Measurements from ENCODE around the gene NUP210.
"Not testable (repeated sequence)": the region's sequence is repeated elsewhere in the genome, so short reads cannot be mapped to it uniquely, and the experiment has no call there.

The NUP210 gene

DNA sequence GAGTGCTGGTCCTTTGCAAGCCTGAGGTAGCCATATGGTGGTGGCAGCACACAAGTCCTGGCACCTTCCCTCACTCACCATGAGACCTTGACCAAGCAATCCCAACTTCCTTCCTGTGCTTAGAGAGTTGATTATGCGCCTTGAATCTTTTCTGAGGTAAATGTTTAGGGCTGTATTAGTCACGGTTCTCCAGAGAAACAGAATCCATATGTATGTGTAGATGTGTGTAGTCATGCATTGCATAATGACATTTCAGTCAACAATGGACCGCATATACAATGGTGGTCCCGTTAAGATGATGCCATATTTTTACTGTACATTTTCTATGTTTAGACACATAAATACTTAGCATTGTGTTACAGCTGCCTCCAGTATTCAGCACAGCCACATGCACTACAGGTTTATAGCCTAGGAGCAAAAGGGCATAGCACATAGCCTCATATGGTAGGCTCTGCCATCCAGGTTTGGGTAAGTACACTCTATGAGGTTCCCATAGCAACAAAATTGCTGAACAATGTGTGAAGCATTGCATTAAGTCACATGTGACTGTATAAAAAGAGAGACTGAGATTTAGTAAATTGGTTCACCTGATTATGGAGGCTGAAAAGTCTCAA lies 20.2 kb upstream of the NUP210 start:
- Mint-ChIP-seq H3K9me3 (no peaks in the 10 kb centered on the region), H3K36me3 (no peaks in the 10 kb centered on the region), H3K27me3 (no peaks in the 10 kb centered on the region), H3K4me3 (no peak overlapping the region), H3K4me1 (no peaks in the 10 kb centered on the region), H3K27ac (no peak overlapping the region)

DNA sequence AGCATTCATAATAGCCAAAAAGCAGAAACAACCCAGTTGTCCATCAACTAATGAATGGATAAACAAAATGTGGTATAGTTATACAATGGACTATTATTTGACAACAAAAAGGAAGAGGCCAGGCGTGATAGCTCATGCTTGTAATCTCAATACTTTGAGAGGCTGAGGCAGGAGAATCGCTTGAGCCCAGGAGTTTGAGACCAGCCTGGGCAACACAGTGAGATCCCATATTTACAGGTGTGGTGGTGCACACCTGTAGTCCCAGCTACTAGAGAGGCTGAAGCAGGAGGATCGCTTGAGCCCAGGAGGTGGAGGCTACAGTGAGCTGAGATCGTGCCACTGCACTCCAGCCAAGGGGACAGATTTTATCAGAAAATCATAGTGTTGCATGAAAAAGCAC lies 16.1 kb upstream of the NUP210 start:
- not testable (repeated sequence) for H3K4me3 Mint-ChIP-seq, H3K4me1 Mint-ChIP-seq, H3K27me3 Mint-ChIP-seq, H3K9me3 Mint-ChIP-seq, H3K36me3 Mint-ChIP-seq, H3K27ac Mint-ChIP-seq

DNA sequence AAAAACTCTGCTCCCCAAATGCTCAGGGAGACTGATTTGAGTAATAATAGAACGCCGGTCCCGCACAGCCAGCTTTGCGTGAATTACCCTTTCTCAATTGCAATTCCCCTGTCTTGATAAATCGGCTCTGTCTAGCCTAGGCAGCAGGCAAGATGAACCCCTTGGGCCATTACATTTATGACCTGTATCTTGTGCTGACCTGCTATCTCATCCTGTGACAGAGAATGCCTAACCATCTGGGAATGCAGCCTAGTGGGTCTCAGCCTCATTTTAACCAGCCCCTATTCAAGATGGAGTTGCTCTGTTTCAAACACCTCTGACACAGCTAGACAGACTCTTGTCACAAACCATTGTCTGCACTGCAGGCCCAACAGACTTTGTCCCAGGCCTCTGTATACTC lies 13.8 kb upstream of the NUP210 start:
- Mint-ChIP-seq H3K36me3 (no peaks in the 10 kb centered on the region), H3K9me3 (no peaks in the 10 kb centered on the region), H3K4me1 (peaks cover 6% of the 10 kb centered on the region), H3K27me3 (no peaks in the 10 kb centered on the region), H3K4me3 (no peak overlapping the region), H3K27ac (no peak overlapping the region)

DNA sequence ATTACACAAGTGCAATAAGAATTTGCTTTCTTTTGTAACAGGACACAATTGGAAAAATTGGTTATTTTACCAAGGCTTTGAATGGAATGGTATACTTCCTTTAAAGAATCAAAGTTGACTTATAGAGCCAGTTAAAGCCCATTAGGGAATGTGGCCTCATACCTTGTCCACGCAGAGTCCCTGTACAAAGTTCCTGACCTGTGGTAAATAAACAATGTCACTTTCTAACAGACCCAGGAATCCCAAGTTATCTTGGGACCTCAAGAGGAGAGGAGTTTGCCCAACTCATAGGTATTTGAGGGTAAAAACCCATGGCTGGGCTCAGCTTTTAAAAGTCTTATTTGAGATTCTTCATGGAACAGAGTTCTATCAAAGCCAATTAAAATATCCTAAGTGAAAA lies 12.0 kb upstream of the NUP210 start:
- H3K36me3 Mint-ChIP-seq = no peaks in the 10 kb centered on the region
- H3K9me3 Mint-ChIP-seq = no peaks in the 10 kb centered on the region
- no peak overlapping the region for H3K27ac Mint-ChIP-seq
- no peak overlapping the region for H3K4me3 Mint-ChIP-seq
- peaks cover 17% of the 10 kb centered on the region for H3K4me1 Mint-ChIP-seq
- H3K27me3 Mint-ChIP-seq = no peaks in the 10 kb centered on the region

DNA sequence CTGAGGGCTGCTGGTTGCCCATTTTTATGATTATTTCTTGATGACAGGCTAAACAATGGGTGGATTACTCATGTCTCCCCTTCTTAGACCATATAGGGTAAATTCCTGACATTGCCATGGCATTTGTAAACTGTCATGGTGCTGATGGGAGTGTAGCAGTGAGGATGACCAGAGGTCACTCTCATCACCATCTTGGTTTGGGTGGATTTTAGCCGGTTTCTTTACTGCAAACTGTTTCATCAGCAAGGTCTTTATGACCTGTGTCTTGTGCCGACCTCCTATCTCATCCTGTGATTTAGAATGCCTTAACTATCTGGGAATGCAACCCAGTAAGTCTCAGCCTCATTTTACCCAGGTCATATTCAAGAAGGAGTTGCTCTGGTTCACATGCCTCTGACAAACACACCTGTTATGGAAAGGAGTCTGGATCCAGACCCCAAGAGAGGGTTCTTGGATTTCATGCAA lies 10.3 kb upstream of the NUP210 start:
- H3K27me3 Mint-ChIP-seq, H3K4me3 Mint-ChIP-seq, H3K9me3 Mint-ChIP-seq, H3K36me3 Mint-ChIP-seq, H3K27ac Mint-ChIP-seq: not testable (repeated sequence)
- peaks cover 24% of the 10 kb centered on the region for H3K4me1 Mint-ChIP-seq

DNA sequence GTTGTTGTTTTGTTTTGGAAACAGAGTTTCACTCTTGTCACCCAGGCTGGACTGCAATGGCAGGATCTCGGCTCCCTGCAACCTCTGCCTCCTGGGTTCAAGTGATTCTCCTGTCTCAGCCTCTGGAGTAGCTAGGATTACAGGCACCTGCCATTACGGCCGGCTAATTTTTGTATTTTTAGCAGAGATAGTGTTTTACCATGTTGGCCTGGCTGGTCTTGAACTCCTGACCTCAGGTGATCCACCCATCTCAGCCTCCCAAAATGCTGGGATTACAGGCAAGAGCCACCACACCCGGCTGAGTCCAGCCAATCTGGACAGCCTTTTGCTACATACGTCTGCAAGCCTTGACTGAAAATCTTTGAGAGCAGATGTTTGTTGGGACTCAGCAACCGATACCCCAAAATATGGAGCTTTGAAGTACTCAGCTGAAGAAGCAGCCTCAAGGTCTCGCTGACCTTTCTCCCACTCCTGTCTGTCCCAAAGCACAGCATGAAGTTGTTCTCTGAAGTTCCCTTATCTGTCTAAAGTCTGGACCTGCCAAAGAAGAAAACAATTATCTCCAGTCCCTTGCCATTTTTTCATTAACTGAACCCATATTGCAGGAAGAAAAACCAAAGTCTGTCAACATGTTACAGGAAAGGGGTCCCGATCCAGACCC lies 9.6 kb upstream of the NUP210 start:
- H3K27me3 Mint-ChIP-seq = no peaks in the 10 kb centered on the region
- H3K36me3 Mint-ChIP-seq = no peaks in the 10 kb centered on the region
- peaks cover 31% of the 10 kb centered on the region for H3K4me1 Mint-ChIP-seq
- H3K9me3 Mint-ChIP-seq = no peaks in the 10 kb centered on the region
- H3K4me3 Mint-ChIP-seq = no peak overlapping the region
- peak overlapping the region; percentile 97 for H3K27ac Mint-ChIP-seq

DNA sequence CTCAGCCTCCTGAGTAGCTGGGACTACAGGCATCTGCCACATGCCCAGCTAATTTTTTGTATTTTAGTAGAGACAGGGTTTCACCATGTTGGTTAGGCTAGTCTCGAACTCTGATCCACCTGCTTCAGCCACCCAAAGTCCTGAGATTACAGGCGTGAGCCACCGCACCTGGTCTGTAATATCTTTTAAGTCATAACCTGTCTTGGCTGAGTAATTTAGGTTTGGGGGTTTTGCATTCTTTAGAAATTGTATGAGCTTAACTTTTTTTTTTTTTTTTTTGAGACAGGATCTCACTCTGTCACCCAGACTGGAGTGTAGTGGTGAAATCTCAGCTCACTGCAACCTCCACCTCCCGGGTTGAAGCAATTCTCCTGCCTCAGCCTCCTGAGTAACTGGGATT lies 8.6 kb upstream of the NUP210 start:
- not testable (repeated sequence) for H3K36me3 Mint-ChIP-seq, H3K27me3 Mint-ChIP-seq, H3K4me3 Mint-ChIP-seq, H3K9me3 Mint-ChIP-seq
- H3K27ac Mint-ChIP-seq = peak overlapping the region; percentile 97
- peaks cover 41% of the 10 kb centered on the region for H3K4me1 Mint-ChIP-seq

DNA sequence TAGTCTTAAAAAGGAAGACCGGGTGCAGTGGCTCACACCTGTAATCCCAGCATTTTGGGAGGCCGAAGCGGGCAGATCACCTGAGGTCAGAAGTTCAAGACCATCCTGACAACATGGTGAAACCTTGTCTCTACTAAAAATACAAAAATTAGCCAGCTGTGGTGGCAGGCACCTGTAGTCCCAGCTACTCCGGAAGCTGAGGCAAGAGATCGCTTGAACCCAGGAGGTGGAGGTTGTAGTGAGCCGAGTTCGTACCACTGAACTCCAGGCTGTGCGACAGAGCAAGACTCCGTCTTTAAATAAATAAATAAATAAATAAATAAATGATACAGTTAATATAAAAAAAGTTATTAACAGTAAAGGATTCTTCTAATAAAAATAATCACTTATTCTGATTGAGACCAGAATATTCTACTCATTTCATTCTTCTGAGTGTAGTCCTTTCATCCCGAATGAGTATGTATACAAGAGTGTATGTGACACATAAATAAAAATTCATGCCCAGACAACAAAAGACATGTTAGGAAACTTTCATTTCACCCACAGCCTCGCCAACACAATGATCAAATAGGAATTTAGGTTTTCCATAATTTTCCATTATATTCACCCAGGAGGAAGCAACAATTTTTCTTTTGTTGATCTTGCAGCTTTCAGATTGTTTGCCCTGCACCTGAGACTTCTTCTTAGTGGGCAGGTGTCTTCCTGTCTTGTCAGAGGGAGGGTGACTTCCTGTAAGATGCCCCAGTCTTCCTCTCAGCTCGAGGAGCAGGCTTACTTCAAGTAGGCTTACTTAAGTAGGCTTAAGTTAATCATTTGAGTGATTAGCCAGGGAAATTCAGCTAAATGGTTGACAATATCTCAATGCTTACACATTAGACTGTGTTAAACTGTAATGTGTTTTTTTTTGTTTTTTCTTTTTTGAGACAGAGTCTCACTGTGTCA lies 7.8 kb upstream of the NUP210 start:
- H3K4me3 Mint-ChIP-seq = peak overlapping the region; percentile 80
- H3K27ac Mint-ChIP-seq = peak overlapping the region; percentile 97
- no peaks in the 10 kb centered on the region for H3K36me3 Mint-ChIP-seq
- H3K4me1 Mint-ChIP-seq = peaks cover 47% of the 10 kb centered on the region
- H3K27me3 Mint-ChIP-seq = no peaks in the 10 kb centered on the region
- no peaks in the 10 kb centered on the region for H3K9me3 Mint-ChIP-seq

DNA sequence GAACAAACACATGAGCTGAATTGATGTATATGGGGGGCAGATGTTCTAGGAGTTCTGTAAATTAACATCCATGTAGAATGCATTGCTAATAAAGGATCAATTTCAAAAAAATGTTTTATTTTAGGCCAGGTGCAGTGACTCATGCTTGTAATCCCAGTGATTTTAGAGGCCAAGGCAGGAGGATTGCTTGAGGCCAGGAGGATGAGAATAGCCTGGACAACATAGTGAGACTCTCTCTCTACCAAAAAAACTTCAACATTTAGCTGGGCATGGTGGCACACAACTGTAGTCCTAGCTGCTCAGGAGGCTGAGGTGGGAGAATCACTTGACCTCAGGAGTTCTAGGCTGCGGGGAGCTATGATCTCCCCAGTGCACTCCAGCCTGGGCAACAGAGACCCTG lies 6.5 kb upstream of the NUP210 start:
- no peaks in the 10 kb centered on the region for H3K36me3 Mint-ChIP-seq
- H3K9me3 Mint-ChIP-seq = no peaks in the 10 kb centered on the region
- H3K27me3 Mint-ChIP-seq = no peaks in the 10 kb centered on the region
- H3K4me3 Mint-ChIP-seq = no peak overlapping the region
- no peak overlapping the region for H3K27ac Mint-ChIP-seq
- H3K4me1 Mint-ChIP-seq = peaks cover 57% of the 10 kb centered on the region

DNA sequence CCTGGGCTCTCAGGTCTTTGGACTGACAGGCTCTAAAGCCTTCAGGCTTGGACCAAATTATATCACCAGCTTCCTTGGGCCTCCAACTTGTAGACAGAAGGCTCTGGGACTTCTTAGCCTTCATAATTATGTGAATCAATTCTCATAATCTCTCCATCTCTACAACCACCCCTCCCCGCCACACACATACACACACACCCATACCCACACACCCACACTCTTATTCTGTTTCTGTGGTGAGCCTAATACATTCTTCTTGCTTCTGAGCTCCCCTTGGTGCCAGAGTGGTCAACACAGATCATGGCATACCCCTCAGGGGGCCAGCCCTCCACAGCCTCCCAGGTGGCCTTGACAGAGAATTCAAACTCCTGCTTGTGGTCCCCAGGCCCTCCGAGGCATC lies 5.6 kb upstream of the NUP210 start:
- no peak overlapping the region for H3K27ac Mint-ChIP-seq
- H3K4me3 Mint-ChIP-seq = no peak overlapping the region
- no peaks in the 10 kb centered on the region for H3K36me3 Mint-ChIP-seq
- peaks cover 66% of the 10 kb centered on the region for H3K4me1 Mint-ChIP-seq
- H3K27me3 Mint-ChIP-seq = no peaks in the 10 kb centered on the region
- H3K9me3 Mint-ChIP-seq = no peaks in the 10 kb centered on the region

DNA sequence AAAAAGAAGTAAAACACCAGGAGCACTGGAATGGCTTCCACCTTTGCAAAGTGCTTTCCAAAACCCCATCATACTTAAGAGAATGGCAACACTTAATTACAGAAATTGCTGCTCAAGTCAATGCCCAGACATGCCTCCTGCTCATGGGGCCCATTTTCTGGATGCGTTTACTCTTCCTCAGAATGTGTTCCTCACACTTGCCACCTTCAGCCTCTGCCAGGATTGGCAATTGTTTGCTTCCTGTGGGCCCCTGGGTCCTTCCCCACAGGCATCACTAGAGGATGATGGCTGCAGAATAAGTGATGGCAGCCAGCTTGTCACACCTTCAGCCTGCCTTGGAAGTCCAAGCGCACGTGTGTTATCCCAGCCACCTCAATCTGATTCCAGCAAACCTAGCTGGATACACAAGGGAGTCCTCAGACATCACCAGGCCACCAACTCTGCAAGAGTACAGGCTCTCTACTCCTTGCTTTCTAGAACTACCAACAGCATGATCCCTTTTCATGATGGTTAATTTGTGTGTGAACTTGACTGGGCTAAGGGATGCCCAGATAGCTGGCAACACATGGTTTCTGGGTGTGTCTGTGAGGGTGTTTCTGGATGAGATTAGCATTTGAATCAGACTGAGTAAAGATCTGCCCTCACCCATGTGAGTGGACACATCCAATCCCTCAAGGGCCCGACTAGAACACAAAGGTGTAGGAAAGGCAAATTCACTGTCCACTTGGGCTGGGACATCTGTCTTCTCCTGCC lies 4.9 kb upstream of the NUP210 start:
- H3K27me3 Mint-ChIP-seq = no peaks in the 10 kb centered on the region
- no peaks in the 10 kb centered on the region for H3K36me3 Mint-ChIP-seq
- H3K27ac Mint-ChIP-seq = no peak overlapping the region
- H3K9me3 Mint-ChIP-seq = no peaks in the 10 kb centered on the region
- H3K4me3 Mint-ChIP-seq = no peak overlapping the region
- peaks cover 66% of the 10 kb centered on the region for H3K4me1 Mint-ChIP-seq

DNA sequence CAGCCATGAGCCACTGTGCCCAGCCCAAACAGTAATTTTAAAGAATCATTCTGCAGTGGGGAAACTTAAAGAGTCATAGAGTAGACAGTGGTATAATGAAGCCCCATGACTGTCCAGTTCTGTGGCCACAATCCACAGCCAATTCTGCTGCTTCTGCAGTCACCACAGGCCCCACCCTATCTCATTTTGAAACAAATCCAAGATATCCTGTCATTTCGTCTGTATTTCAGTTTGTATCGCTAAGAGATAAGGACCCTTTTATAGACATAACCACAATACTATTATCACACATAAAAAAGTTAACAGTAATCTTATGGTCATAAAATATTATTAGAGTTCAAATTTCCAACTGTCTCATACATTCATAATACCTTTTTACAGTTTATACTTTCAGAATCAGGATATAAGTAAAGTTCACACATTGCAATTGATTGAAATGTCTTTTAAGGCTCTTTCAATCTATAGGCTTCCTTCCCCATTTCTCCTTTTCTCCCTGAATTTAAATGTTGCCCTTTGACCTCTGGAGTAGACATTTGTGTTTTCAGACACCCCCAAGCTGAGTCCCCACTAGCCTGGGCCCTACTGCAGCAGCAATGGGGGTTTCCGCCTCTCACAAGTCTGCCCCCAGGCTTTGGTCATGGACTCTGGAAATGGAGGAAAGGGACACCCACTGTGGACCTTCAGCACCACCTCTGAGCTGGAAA lies 4.2 kb upstream of the NUP210 start:
- Mint-ChIP-seq H3K27me3 (no peaks in the 10 kb centered on the region), H3K4me3 (no peak overlapping the region), H3K9me3 (no peaks in the 10 kb centered on the region), H3K36me3 (no peaks in the 10 kb centered on the region), H3K27ac (peak overlapping the region; percentile 65), H3K4me1 (peaks cover 65% of the 10 kb centered on the region)

DNA sequence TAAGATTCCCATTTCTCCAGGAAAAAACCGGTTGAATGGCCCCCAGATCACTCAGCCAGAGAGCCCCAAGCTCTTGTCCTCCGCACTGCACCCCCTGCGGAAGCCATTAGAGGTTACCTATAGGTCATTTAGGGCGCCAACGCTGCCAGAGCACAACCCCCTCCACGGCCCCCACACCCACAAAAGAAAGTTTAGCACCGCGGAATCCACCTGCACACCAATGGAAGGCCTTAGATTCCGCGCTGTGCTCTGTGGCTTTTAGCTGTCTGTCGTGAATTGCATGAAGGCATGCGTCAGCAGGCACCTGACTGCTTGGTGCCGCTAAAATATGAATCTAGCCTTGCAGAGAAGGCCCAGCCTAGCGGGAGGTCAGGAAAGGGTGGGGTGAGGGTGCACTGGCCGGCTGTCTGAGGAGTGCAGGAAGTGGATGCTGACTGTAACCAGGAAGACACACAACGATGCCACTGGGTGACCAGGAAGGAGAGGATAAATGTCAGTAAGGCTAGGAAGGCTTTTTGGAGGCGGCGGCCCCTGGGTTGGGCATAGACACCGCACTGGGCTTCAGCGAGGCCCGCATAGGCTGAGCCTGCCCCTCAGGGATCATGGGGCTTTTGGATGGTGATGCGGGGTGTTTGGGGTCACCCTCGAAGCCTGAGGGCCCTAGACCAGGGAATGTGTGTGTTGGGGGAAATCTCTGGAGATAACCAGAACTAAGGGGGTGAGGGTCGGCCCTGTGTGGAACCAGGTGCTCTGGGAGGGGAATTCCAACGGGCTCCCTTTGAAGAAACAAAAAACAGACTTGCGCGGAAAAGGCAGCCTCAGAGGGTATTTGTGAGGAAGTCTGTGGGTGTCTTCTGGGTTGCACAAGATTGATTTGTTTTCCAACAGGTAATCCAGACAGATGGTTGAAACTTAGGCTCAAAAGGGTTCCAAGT lies 976 bp upstream of the NUP210 start:
- H3K4me3 Mint-ChIP-seq = peak overlapping the region; percentile 89
- H3K27me3 Mint-ChIP-seq = no peaks in the 10 kb centered on the region
- H3K27ac Mint-ChIP-seq = peak overlapping the region; percentile 98
- peaks cover 69% of the 10 kb centered on the region for H3K4me1 Mint-ChIP-seq
- peaks cover 2% of the 10 kb centered on the region for H3K36me3 Mint-ChIP-seq
- H3K9me3 Mint-ChIP-seq = no peaks in the 10 kb centered on the region

DNA sequence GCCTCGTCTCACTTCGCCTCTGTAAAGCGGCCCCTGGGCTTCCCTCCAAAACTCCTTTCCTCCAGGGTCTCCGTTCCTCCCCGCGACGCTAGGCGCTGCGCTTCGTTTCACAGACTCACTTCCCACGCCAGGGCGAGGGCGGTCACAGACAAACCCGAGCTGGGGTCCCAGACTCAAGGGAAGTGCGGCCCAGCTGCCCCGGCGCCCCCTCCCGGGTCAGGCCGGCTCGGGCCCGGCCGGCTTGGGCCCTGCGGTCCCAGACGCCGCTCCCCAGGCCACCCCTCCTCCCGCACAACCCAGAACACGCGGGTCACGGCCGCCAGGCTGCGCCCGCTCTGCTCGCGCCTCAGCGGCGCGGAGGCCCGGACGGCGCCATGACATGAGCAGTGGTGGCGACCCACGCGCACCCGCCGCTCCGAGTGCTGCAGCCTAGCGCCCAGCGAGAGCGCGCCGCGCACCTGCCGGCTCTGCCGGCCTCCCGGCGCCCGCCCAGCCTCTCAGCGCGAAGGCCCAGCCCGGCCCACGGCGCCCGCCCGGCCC lies 547 bp downstream of the NUP210 start:
- H3K4me1 Mint-ChIP-seq = peaks cover 69% of the 10 kb centered on the region
- peak overlapping the region; percentile 97 for H3K27ac Mint-ChIP-seq
- H3K36me3 Mint-ChIP-seq = peaks cover 2% of the 10 kb centered on the region
- no peaks in the 10 kb centered on the region for H3K9me3 Mint-ChIP-seq
- H3K4me3 Mint-ChIP-seq = peak overlapping the region; percentile 91
- H3K27me3 Mint-ChIP-seq = no peaks in the 10 kb centered on the region
